ENCODE data around the gene SLC35D1. TPM values are rescaled to one million over a fixed set of nuclear protein-coding genes. Genes with fewer than 3 reads are reported as not detected.

Gene SLC35D1
- total and polyA plus RNA-seq, 9 of the 15 experiments (the other 6 are each of a cell fraction or from before 2014, with no cell fraction given) = 2.3 to 10.4 (median 6.4) TPM

- TF ChIP-seq ATF3 (IDR thresholded peaks at IDR 0.05) (peak; percentile 94), ATF3 (CRISPR knock-in tag; conservative IDR thresholded peaks at IDR 0.05) (no peak), NFRKB (IDR thresholded peaks at IDR 0.05; ENCODE audit: low read depth) (no peak), NCOA2 (IDR thresholded peaks at IDR 0.05; ENCODE audit: partially characterized antibody in 2 of 2) (no peak), USF1 (CRISPR knock-in tag; IDR thresholded peaks at IDR 0.05) (no peak), ZNF121 (CRISPR knock-in tag; conservative IDR thresholded peaks at IDR 0.05) (peak; percentile 0; the same call in 1 of the 2 replicates), USF2 (CRISPR knock-in tag; IDR thresholded peaks at IDR 0.05) (no peak), MNT (conservative IDR thresholded peaks at IDR 0.05) (no peak), DACH1 (IDR thresholded peaks at IDR 0.05; ENCODE audit: partially characterized antibody) (peak; percentile 81), CXXC5 (CRISPR knock-in tag; IDR thresholded peaks at IDR 0.05) (no peak), JUND (IDR thresholded peaks at IDR 0.05; ENCODE audit: borderline replicate concordance, low read depth, low read length) (peak; percentile 88), JUND (tag; IDR thresholded peaks at IDR 0.05; ENCODE audit: borderline replicate concordance, low read depth, low read length) (peak; percentile 86)
Measured at GRCh38 chr1:67013573-67013972, 40.4 kb downstream of the SLC35D1 start (continued).
